Raji (cell line): ENCODE measurements around the gene TMEM8B.

Experiments
- POLR2A ChIP-seq: IDR thresholded peaks from 2 replicates; pipeline ENCODE4 v1.6.1; 2011; ENCODE audit warnings: low read depth, low read length, control low read depth; ENCODE audit not compliant: insufficient read depth

Gene TMEM8B

GRCh38 chr9:35829084-35829763, at the start of gene TMEM8B:
Gene TMEM8B (plus strand): TSS chr9:35829228. CDS start chr9:35829448, 220 bp downstream.
- peak; percentile 48; the same call in 1 of the 2 replicates for TF ChIP-seq POLR2A

GRCh38 chr9:35781066-35781465, 48.0 kb upstream of the TMEM8B start:
- TF ChIP-seq POLR2A: no peak

GRCh38 chr9:35783418-35783817, 45.6 kb upstream of the TMEM8B start:
- TF ChIP-seq POLR2A: no peak

- no peak for TF ChIP-seq POLR2A
Measured at GRCh38 chr9:35789541-35789940, 39.5 kb upstream of the TMEM8B start.

- TF ChIP-seq POLR2A: no peak
Measured at GRCh38 chr9:35790025-35790384, 39.0 kb upstream of the TMEM8B start.

GRCh38 chr9:35790385-35791296, 38.4 kb upstream of the TMEM8B start:
- no peak for TF ChIP-seq POLR2A

GRCh38 chr9:35791297-35791921, 37.6 kb upstream of the TMEM8B start, which contains the start of gene NPR2:
Gene NPR2 (plus strand): TSS chr9:35791591. CDS start chr9:35792409, 818 bp downstream.
- TF ChIP-seq POLR2A: no peak

GRCh38 chr9:35792024-35792813, 36.8 kb upstream of the TMEM8B start:
- TF ChIP-seq POLR2A: no peak

- TF ChIP-seq POLR2A: no peak
Measured at GRCh38 chr9:35792826-35793225, 36.2 kb upstream of the TMEM8B start.

GRCh38 chr9:35793461-35793860, 35.6 kb upstream of the TMEM8B start:
- no peak for TF ChIP-seq POLR2A

- no peak for TF ChIP-seq POLR2A
Measured at GRCh38 chr9:35795695-35796094, 33.3 kb upstream of the TMEM8B start.

GRCh38 chr9:35797311-35798109, 31.5 kb upstream of the TMEM8B start:
- no peak for TF ChIP-seq POLR2A

GRCh38 chr9:35798658-35799374, 30.2 kb upstream of the TMEM8B start:
- no peak for TF ChIP-seq POLR2A

GRCh38 chr9:35800530-35800929, 28.5 kb upstream of the TMEM8B start:
- TF ChIP-seq POLR2A: no peak
